Fibroblast of lung (primary cell): Measurements from ENCODE around the gene SERPINB11. TPM values are rescaled to one million over a fixed set of nuclear protein-coding genes. Genes with fewer than 3 reads are reported as not detected.

ENCODE experiments used
- DNase-seq, 2 donors: peaks; one replicate each; pipeline versions ENCODE4 v3.0.0 to v3.0.0-alpha.2; 2010; ENCODE audit warnings: low read depth in 2 of 2
- H2AFZ ChIP-seq: 2 replicates; pipeline ENCODE4 v1.5.1; 2012; ENCODE audit warnings: low read length, control low read depth, inconsistent platforms
- H3K27ac ChIP-seq: 2 replicates; pipeline ENCODE4 v1.5.1; 2011; ENCODE audit warnings: low read length, control low read depth; ENCODE audit not compliant: insufficient read depth
- H3K27me3 ChIP-seq: 2 replicates; pipeline ENCODE4 v1.5.1; 2011; ENCODE audit warnings: mild to moderate bottlenecking, low read length; ENCODE audit not compliant: control insufficient read depth, insufficient read depth
- H3K36me3 ChIP-seq: 2 replicates; pipeline ENCODE4 v1.5.1; 2011; ENCODE audit warnings: low read length; ENCODE audit not compliant: control insufficient read depth, insufficient read depth
- H3K4me1 ChIP-seq: 2 replicates; pipeline ENCODE4 v1.5.1; 2011; ENCODE audit warnings: low read length; ENCODE audit not compliant: control insufficient read depth, insufficient read depth; ENCODE audit errors: extremely low read depth
- H3K4me2 ChIP-seq: 2 replicates; pipeline ENCODE4 v1.5.1; 2011; ENCODE audit warnings: low read length, control low read depth; ENCODE audit not compliant: insufficient read depth; ENCODE audit errors: extremely low read depth
- H3K4me3 ChIP-seq, 4 experiments: fragments of 200-600 bp in 1 of 4; sonication (generic) in 1 of 4; replicated peaks in 1 of 4; 2 replicates each; pipeline ENCODE4 v1.5.1; 2011 to 2016; ENCODE audit warnings: low read length in 4 of 4, low read depth in 3 of 4, mild to moderate bottlenecking in 3 of 4, control low read depth in 2 of 4, inconsistent platforms in 1 of 4, mixed read lengths in 1 of 4; ENCODE audit not compliant: insufficient read depth in 1 of 4; ENCODE audit errors: control extremely low read depth in 1 of 4
- H3K79me2 ChIP-seq: 2 replicates; pipeline ENCODE4 v1.5.1; 2012; ENCODE audit warnings: mild to moderate bottlenecking, low read length, inconsistent platforms; ENCODE audit not compliant: control insufficient read depth, insufficient read depth
- H3K9ac ChIP-seq: 2 replicates; pipeline ENCODE4 v1.5.1; 2011; ENCODE audit warnings: mild to moderate bottlenecking, low read length, control low read depth; ENCODE audit not compliant: insufficient read depth
- H3K9me3 ChIP-seq: 2 replicates; pipeline ENCODE4 v1.5.1; 2012; ENCODE audit warnings: low read depth, low read length; ENCODE audit not compliant: control insufficient read depth, insufficient read depth
- H4K20me1 ChIP-seq: 2 replicates; pipeline ENCODE4 v1.5.1; 2011; ENCODE audit warnings: low read length; ENCODE audit not compliant: control insufficient read depth, insufficient read depth; ENCODE audit errors: extremely low read depth
- CTCF ChIP-seq, 2 donors: IDR thresholded peaks in 1 of 2; conservative IDR thresholded peaks in 1 of 2; 1 replicate in 1 of 2; 2 replicates in 1 of 2; pipeline ENCODE4 v1.5.1; 2011 to 2012; ENCODE audit warnings: low read length in 2 of 2, control low read depth in 1 of 2, inconsistent platforms in 1 of 2, low read depth in 1 of 2, mild to moderate bottlenecking in 1 of 2
- EZH2 ChIP-seq: IDR thresholded peaks from 2 replicates; pipeline ENCODE4 v1.5.1; 2012; ENCODE audit warnings: low read length, control low read depth, mild to moderate bottlenecking; ENCODE audit errors: missing control alignments
- polyA plus RNA-seq, 2 donors: library from polyadenylated mRNA; depleted of rRNA in 1 of 2; stranded (reverse) in 1 of 2; unstranded in 1 of 2; fragments of >200 nt; gene quantifications; 2 replicates each; pipeline ENCODE4 v1.2.1, GENCODE V29; 2011 to 2012; ENCODE audit warnings: missing spikeins in 1 of 2
- total RNA-seq: library from RNA; depleted of rRNA; stranded (reverse); fragments of >200 nt; gene quantifications from 2 replicates; pipeline ENCODE4 v1.2.1, GENCODE V29; 2014

The SERPINB11 gene
- total and polyA plus RNA-seq, 2 donors (not counting 1 experiment from before 2014, with no cell fraction given) = not detected

- TF ChIP-seq CTCF (conservative IDR thresholded peaks at IDR 0.05 in 1 of 2, IDR thresholded peaks at IDR 0.05 in 1 of 2; ENCODE audit: low read depth in 1 of 2, low read length in 2 of 2) (no peak), EZH2 (no peak)
- H3K4me1 ChIP-seq = no peaks in the 10 kb centered on the region
- H3K9ac ChIP-seq = no peak overlapping the region
- no peak overlapping the region for H2AFZ ChIP-seq
- H3K79me2 ChIP-seq = no peaks in the 10 kb centered on the region
- H3K9me3 ChIP-seq = no peaks in the 10 kb centered on the region
- H3K4me2 ChIP-seq = no peak overlapping the region
- no peaks in the 10 kb centered on the region for H4K20me1 ChIP-seq
- no peak overlapping the region for H3K4me3 ChIP-seq
- H3K27me3 ChIP-seq = no peaks in the 10 kb centered on the region
- DNase-seq = peak; percentile 1 to 51
- H3K36me3 ChIP-seq = no peaks in the 10 kb centered on the region
- H3K27ac ChIP-seq = no peak overlapping the region
Measured at GRCh38 chr18:63697097-63697660, 5.6 kb upstream of the SERPINB11 start.

GRCh38 chr18:63700501-63700900, 2.3 kb upstream of the SERPINB11 start:
- H4K20me1 ChIP-seq = no peaks in the 10 kb centered on the region
- no peaks in the 10 kb centered on the region for H3K36me3 ChIP-seq
- H3K4me2 ChIP-seq = no peak overlapping the region
- H2AFZ ChIP-seq = no peak overlapping the region
- no peak overlapping the region for H3K9ac ChIP-seq
- H3K27ac ChIP-seq = no peak overlapping the region
- H3K27me3 ChIP-seq = no peaks in the 10 kb centered on the region
- H3K4me3 ChIP-seq = no peak overlapping the region
- TF ChIP-seq CTCF (conservative IDR thresholded peaks at IDR 0.05 in 1 of 2, IDR thresholded peaks at IDR 0.05 in 1 of 2; ENCODE audit: low read depth in 1 of 2, low read length in 2 of 2) (no peak), EZH2 (no peak)
- no peak for DNase-seq
- H3K4me1 ChIP-seq = no peaks in the 10 kb centered on the region
- H3K9me3 ChIP-seq = no peaks in the 10 kb centered on the region
- no peaks in the 10 kb centered on the region for H3K79me2 ChIP-seq

GRCh38 chr18:63701952-63702351, 808 bp upstream of the SERPINB11 start:
- Histone ChIP-seq H2AFZ (no peak overlapping the region), H3K27me3 (no peaks in the 10 kb centered on the region), H3K36me3 (no peaks in the 10 kb centered on the region), H3K9ac (no peak overlapping the region), H3K4me2 (no peak overlapping the region), H3K9me3 (no peaks in the 10 kb centered on the region), H4K20me1 (no peaks in the 10 kb centered on the region), H3K4me3 (no peak overlapping the region), H3K4me1 (no peaks in the 10 kb centered on the region), H3K79me2 (no peaks in the 10 kb centered on the region), H3K27ac (no peak overlapping the region)
- peak in 1 of 2 donors; percentile 16 for DNase-seq
- TF ChIP-seq EZH2 = no peak
- TF ChIP-seq CTCF (conservative IDR thresholded peaks at IDR 0.05 in 1 of 2, IDR thresholded peaks at IDR 0.05 in 1 of 2; ENCODE audit: low read depth in 1 of 2, low read length in 2 of 2) = no peak
